SH-SY5Y (cell line): ENCODE measurements around the gene ZNF789.

Experiments
- GATA2 ChIP-seq: IDR thresholded peaks from 2 replicates; pipeline ENCODE4 v1.6.1; 2011; ENCODE audit warnings: mild to moderate bottlenecking, low read depth, low read length
- GATA3 ChIP-seq: IDR thresholded peaks from 2 replicates; pipeline ENCODE4 v1.6.1; 2011; ENCODE audit warnings: low read depth, mild to moderate bottlenecking, low read length, moderate library complexity

GRCh38 chr7:99505324-99505662 is 32.6 kb downstream of the ZNF789 start:
- no peak for TF ChIP-seq GATA3
- no peak for TF ChIP-seq GATA2
